ENCODE data around the gene PARL.

PARL gene

GRCh38 chr3:183845608-183846288 is 38.9 kb downstream of the PARL start:
- no peak for DNase-seq

DNA sequence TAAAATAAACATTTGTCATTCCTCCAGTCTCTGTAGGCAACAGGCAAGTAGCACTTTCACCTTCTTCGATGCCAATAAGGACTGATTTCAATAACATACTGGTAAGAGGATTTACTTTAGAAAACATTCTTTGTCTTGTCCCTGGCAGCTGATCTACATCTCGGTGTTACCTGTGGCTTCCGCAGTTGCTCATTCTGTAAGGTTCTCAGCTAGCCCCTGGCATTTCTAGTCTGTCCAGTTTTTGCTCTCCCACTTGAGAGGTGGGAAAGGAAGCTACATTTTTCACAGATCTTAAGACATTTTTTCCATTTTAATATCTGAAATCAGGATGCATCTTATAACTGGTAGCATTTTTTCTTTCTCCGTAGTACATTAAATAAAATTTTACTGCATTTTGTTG is 39.6 kb downstream of the PARL start:
- no peak for DNase-seq

GRCh38 chr3:183844606-183845005 is 40.1 kb downstream of the PARL start:
- no peak for DNase-seq

DNA sequence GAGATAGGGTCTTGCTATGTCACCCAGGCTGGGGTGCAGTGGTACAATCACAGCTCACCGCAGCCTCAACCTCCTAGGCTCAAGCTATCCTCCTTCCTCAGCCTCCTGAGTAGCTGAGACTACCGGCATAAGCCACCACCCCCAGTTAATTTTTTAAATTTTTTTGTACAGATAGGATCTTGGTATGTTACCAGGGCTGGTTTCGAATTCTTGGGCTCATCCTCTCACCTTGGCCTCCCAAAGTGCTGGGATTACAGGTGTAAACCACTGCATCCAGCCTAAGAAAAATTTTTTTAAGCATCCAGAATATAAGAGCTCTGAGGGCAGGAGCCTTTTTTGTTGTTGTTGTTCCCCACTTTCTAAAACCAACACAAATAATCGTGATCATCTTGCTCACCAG is 44.9 kb downstream of the PARL start:
- DNase-seq = no peak

- no peak for DNase-seq
These were observed 46.8 kb downstream of the PARL start for GRCh38 chr3:183837894-183838293.

GRCh38 chr3:183837390-183837789 is 47.3 kb downstream of the PARL start:
- no peak for DNase-seq

GRCh38 chr3:183833516-183833915 is 51.2 kb downstream of the PARL start:
- DNase-seq = no peak

DNA sequence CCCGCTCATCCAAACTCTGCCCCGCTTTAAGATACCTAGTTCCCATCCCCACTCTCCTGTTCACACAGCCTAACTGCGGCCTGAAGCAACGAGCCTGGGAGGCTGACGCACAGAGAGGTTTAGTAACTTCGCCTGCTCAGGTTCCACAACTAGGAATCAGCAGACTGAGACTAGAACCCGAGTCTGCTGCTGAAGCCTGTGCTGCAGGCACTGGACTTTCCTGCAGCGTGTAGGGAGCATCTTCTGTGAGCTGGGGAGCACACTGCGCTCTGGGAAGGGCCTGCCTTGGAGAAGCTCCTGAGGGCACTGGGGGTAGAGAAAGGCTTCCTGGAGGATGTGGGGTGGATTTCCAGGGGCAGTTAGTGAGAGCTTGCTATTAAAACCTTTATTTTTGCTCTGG is 54.5 kb downstream of the PARL start:
- DNase-seq = no peak

DNA sequence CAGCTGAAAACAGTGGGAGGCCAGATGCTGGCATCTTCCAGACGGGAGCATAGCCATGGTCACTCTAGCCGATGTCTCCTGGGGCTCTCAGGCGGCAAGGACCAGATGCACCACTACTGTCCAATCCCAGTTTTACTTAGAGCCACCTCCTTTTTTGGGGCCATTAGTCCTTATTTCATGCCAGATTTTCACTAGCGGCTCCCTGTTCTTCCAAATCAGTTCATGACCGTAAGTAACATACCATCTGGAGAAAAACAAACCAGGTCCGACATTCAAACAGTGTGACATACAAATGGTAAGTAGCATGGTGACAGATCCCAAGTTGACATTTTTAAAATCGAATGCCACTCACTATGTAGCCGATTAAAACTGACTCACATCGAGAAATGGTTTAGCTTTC is 55.2 kb downstream of the PARL start:
- DNase-seq = no peak

DNA sequence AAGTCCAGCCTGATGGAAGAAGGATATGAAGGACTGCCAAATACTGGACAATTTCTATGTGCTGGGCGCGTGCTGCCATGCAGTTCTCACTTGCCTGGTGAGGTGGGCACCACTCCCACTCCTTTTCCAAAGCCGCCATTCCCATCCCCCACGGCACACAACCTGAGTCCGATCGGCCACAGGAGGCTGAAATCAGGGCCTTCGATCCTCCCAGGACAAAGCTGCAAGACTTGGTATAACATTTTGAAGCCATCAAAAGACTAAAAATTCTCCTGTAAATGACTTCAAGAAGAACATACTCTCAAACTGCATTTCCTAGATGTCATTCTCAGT is 56.2 kb downstream of the PARL start:
- DNase-seq = no peak

- no peak for DNase-seq
These were observed 56.7 kb downstream of the PARL start for GRCh38 chr3:183827809-183828537.

DNA sequence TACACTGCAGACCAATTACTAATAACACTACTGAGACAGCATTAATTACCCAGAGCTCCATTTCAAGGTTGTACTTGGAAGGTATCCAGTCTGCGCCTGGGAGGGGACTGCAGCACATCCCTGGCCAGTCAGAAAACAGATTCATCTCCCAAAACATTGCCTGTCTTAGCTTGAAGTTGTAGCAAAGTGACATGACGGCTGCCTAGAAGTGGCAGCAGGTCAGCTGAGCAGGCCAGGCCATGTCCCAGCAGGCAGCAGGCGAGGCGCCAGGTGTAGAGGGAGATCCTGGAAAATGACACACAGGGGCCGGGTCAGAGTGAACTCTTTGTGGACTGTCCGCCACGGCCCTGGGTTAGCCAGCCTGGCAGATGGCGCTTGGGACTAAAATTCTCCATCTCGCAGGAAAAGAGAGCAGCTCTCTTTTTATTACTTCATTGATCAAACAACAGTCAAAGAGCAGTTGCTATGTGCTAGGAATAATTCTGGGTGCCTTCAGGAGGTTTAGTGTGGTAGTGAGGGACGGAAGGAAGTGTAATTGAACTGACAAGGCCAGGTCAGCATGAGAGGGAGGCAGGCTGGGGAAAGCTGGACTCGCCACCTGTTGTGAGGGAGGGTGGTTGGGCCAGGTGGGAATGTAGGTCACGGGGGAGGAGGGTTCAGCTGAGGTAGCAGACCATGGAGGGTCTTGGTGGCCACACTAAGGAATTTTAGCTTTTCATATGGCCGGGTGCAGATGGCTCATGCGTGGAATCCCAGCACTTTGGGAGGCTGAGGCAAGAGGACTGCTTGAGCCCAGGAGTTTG is 58.0 kb downstream of the PARL start:
- no peak for DNase-seq

GRCh38 chr3:183825456-183826161 is 59.1 kb downstream of the PARL start, which contains the start of gene MAP6D1:
TSS of gene MAP6D1 (minus strand) at chr3:183825577. CDS start at chr3:183825547, 30 bp downstream.
- peak; percentile 30 for DNase-seq

- no peak for DNase-seq
These were observed 59.8 kb downstream of the PARL start for GRCh38 chr3:183824761-183825455.

- DNase-seq = no peak
These were observed 60.7 kb downstream of the PARL start for GRCh38 chr3:183823963-183824362.

DNA sequence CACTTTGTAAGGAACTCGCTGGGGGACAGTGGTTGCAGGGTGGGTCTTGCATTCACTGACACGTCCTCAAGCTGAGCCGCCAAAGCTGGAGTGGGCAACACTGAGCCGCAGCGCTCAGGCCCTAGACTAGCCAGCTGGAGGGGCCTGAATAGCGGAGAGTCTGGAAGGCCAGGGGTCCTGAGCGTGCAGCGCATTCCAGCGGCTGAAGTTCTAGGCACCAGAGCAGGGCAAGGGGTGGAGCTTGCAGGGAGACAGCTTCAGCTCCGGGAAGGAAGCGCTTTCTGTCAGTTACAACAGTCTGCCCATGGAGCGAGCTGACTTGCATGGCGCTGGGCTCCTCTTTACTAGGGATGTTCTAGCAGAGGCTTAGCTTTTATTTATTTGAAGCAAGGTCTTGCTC is 62.0 kb downstream of the PARL start:
- no peak for DNase-seq

DNA sequence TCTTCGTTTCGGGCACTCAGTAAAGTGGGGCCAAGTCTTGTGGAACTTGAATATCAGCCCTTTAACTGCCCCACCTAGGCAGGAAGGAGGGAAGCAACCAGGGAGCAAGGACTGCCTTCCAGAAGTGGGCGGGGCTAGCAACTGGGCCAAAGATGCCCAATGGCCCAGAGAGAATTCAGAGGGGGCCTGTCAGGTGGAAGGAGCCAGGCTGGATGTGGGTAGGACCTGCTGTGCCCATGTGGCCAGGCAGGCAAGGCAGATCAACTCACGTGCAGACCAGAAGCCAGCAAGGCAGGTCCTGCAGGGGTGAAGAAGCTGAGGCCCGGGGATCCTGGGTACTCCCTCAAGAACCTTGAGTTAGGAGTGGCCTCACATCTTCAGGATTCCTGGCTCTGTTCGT is 64.8 kb downstream of the PARL start:
- no peak for DNase-seq

DNA sequence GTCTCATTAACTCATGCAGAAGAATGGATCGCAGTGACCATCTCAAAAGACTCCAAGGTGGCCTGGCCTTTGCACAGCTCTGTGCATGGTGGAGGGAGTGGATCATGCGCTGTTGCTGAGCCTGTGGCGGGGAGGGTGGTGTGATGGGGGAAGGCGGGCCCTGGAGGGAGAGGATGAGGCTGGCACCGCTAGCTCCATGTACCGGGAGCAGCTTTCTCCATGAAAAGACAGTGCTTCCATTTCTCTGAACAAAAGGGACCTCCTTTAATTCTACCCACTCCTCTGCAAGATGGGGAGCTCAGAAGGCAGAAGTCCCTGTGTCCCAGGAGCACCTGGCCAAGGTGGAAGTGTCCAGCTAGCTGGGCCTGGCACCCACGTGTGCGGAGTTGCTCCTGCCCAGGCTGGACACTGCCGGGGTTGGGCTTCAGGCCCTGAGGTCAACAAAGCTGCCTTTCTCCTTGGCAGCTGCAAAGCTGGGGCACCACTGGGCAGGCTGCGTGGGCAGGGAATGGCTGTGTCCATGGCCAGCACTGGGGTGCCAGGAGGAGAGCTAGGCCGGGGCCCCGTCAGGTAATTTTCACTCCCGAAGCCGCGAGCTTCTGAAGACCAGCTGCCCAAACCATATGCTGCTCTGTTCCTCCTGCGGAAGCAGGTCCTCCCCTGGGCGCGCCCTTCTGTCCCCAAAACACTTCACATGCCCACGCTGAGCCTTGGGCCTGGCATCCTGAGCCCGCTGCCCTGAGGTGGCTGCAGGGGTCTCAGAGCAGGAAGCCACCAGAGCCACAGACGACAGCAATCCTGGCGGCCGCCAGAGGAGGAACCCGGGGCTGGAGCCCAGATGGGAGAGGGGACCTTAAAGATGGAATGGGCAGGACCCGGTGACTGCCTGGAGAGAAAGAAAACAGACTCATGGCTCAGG is 65.7 kb downstream of the PARL start:
- DNase-seq = no peak

GRCh38 chr3:183818041-183818620 is 66.5 kb downstream of the PARL start:
- DNase-seq = no peak

DNA sequence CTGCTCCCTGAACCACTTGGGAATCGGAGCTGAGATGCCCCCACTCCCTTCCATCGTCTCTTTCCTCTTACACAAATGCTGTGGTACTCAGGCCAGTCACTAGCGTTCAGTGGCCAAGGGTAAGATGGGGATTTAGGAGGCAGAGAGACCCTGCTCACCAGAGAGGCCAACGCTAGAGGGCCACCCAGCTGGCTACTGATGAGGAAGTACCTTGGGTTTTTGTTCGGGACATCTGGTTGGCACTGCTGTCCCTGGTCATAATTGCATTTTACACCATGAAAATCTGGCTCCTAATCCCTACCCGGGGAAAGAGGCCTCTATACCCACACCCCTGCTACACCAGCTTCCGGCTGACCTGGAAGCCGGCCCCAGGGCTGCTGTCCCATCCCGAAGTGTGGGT is 67.0 kb downstream of the PARL start:
- DNase-seq = no peak
